SJSA1 (cell line): Measurements from ENCODE around the gene KRTAP10-3. TPM values are rescaled to one million over a fixed set of nuclear protein-coding genes. Genes with fewer than 3 reads are reported as not detected.

Experiments
- DNase-seq, 2 experiments: peaks; one replicate each; pipeline ENCODE4 v3.0.0-alpha.2; 2015 to 2020; ENCODE audit warnings: low spot score in 2 of 2, low read depth in 1 of 2
- H3K27ac ChIP-seq: fragments of 250-450 bp; sonication (Bioruptor Pico); 2 replicates; pipeline ENCODE4 v1.5.1; 2020; ENCODE audit warnings: mild to moderate bottlenecking, moderate library complexity
- H3K27me3 ChIP-seq: fragments of 250-450 bp; sonication (Bioruptor Pico); replicated peaks from 2 replicates; pipeline ENCODE4 v1.5.1; 2020; ENCODE audit warnings: mild to moderate bottlenecking, moderate library complexity
- H3K36me3 ChIP-seq: fragments of 250-450 bp; sonication (Bioruptor Pico); 2 replicates; pipeline ENCODE4 v1.5.1; 2020; ENCODE audit warnings: mild to moderate bottlenecking
- H3K4me1 ChIP-seq: fragments of 250-450 bp; sonication (Bioruptor Pico); replicated peaks from 2 replicates; pipeline ENCODE4 v1.6.1; 2021; ENCODE audit warnings: mild to moderate bottlenecking
- H3K4me3 ChIP-seq: fragments of 250-450 bp; sonication (Bioruptor Pico); 2 replicates; pipeline ENCODE4 v1.5.1; 2020; ENCODE audit warnings: mild to moderate bottlenecking
- H3K9me3 ChIP-seq: fragments of 250-450 bp; sonication (Bioruptor Pico); replicated peaks from 2 replicates; pipeline ENCODE4 v1.5.1; 2020; ENCODE audit warnings: mild to moderate bottlenecking
- total RNA-seq: library from RNA; depleted of rRNA; stranded (reverse); fragments of >200 nt; shearing (Covaris generic); gene quantifications from 2 replicates; pipeline ENCODE4 v1.2.3, GENCODE V29; 2014

Gene KRTAP10-3
- total RNA-seq, 1 experiment from 2014 or later = not detected

GRCh38 chr21:44521301-44521927 is 37.2 kb downstream of the KRTAP10-3 start:
- H3K9me3 ChIP-seq = peaks cover 6% of the 10 kb centered on the region
- no peak overlapping the region for H3K27ac ChIP-seq
- H3K4me3 ChIP-seq = no peak overlapping the region
- no peaks in the 10 kb centered on the region for H3K4me1 ChIP-seq
- H3K36me3 ChIP-seq = no peaks in the 10 kb centered on the region
- H3K27me3 ChIP-seq = peaks cover 3% of the 10 kb centered on the region; the same call in 1 of the 2 replicates
- DNase-seq = no peak

- Histone ChIP-seq H3K27me3 (peaks cover 3% of the 10 kb centered on the region; the same call in 1 of the 2 replicates), H3K9me3 (peaks cover 6% of the 10 kb centered on the region), H3K4me1 (no peaks in the 10 kb centered on the region), H3K36me3 (no peaks in the 10 kb centered on the region), H3K27ac (no peak overlapping the region), H3K4me3 (no peak overlapping the region)
- no peak for DNase-seq
Observed at GRCh38 chr21:44520326-44521300, 38.0 kb downstream of the KRTAP10-3 start.

- peaks cover 6% of the 10 kb centered on the region; the same call in 1 of the 2 replicates for H3K9me3 ChIP-seq
- no peak for DNase-seq
- no peaks in the 10 kb centered on the region for H3K4me1 ChIP-seq
- no peak overlapping the region for H3K4me3 ChIP-seq
- H3K27me3 ChIP-seq = peaks cover 3% of the 10 kb centered on the region; the same call in 1 of the 2 replicates
- no peaks in the 10 kb centered on the region for H3K36me3 ChIP-seq
- H3K27ac ChIP-seq = no peak overlapping the region
Observed at GRCh38 chr21:44519346-44520325, 39.0 kb downstream of the KRTAP10-3 start.

GRCh38 chr21:44518686-44519085 is 39.9 kb downstream of the KRTAP10-3 start:
- Histone ChIP-seq H3K4me1 (no peaks in the 10 kb centered on the region), H3K27ac (no peak overlapping the region), H3K4me3 (no peak overlapping the region), H3K27me3 (no peaks in the 10 kb centered on the region), H3K9me3 (peaks cover 5% of the 10 kb centered on the region; the same call in 1 of the 2 replicates), H3K36me3 (no peaks in the 10 kb centered on the region)
- no peak for DNase-seq

GRCh38 chr21:44517175-44517899 is 41.3 kb downstream of the KRTAP10-3 start:
- no peaks in the 10 kb centered on the region for H3K27me3 ChIP-seq
- H3K27ac ChIP-seq = no peak overlapping the region
- H3K4me3 ChIP-seq = no peak overlapping the region
- H3K4me1 ChIP-seq = no peaks in the 10 kb centered on the region
- H3K9me3 ChIP-seq = no peaks in the 10 kb centered on the region; the same call in 1 of the 2 replicates
- no peak for DNase-seq
- H3K36me3 ChIP-seq = no peaks in the 10 kb centered on the region

GRCh38 chr21:44516828-44517174 is 41.8 kb downstream of the KRTAP10-3 start:
- no peaks in the 10 kb centered on the region for H3K27me3 ChIP-seq
- H3K36me3 ChIP-seq = no peaks in the 10 kb centered on the region

GRCh38 chr21:44516342-44516741 is 42.3 kb downstream of the KRTAP10-3 start:
- H3K4me1 ChIP-seq = no peaks in the 10 kb centered on the region
- H3K9me3 ChIP-seq = no peaks in the 10 kb centered on the region; the same call in 1 of the 2 replicates
- no peak overlapping the region for H3K27ac ChIP-seq
- H3K27me3 ChIP-seq = no peaks in the 10 kb centered on the region
- no peak for DNase-seq
- no peak overlapping the region for H3K4me3 ChIP-seq
- no peaks in the 10 kb centered on the region for H3K36me3 ChIP-seq

More at GRCh38 chr21:44516828-44517174, 41.8 kb downstream of the KRTAP10-3 start:
- H3K4me1 ChIP-seq = no peaks in the 10 kb centered on the region
- no peak for DNase-seq
- H3K4me3 ChIP-seq = no peak overlapping the region
- no peaks in the 10 kb centered on the region; the same call in 1 of the 2 replicates for H3K9me3 ChIP-seq
- no peak overlapping the region for H3K27ac ChIP-seq

GRCh38 chr21:44515359-44516165 is 43.0 kb downstream of the KRTAP10-3 start:
- Histone ChIP-seq H3K27me3 (no peaks in the 10 kb centered on the region), H3K27ac (no peak overlapping the region), H3K4me1 (no peaks in the 10 kb centered on the region), H3K9me3 (no peaks in the 10 kb centered on the region; the same call in 1 of the 2 replicates), H3K36me3 (no peaks in the 10 kb centered on the region), H3K4me3 (no peak overlapping the region)
- no peak for DNase-seq

GRCh38 chr21:44514746-44515358 is 43.7 kb downstream of the KRTAP10-3 start:
- no peaks in the 10 kb centered on the region for H3K4me1 ChIP-seq
- H3K36me3 ChIP-seq = no peaks in the 10 kb centered on the region
- no peak overlapping the region for H3K4me3 ChIP-seq
- H3K27me3 ChIP-seq = no peaks in the 10 kb centered on the region
- no peak overlapping the region for H3K27ac ChIP-seq
- H3K9me3 ChIP-seq = no peaks in the 10 kb centered on the region; the same call in 1 of the 2 replicates
- no peak for DNase-seq

GRCh38 chr21:44514218-44514520 is 44.4 kb downstream of the KRTAP10-3 start:
- H3K4me1 ChIP-seq = no peaks in the 10 kb centered on the region
- no peak overlapping the region for H3K27ac ChIP-seq
- H3K36me3 ChIP-seq = no peaks in the 10 kb centered on the region
- no peaks in the 10 kb centered on the region for H3K9me3 ChIP-seq
- no peak overlapping the region for H3K4me3 ChIP-seq
- no peaks in the 10 kb centered on the region for H3K27me3 ChIP-seq
- no peak for DNase-seq

- no peaks in the 10 kb centered on the region for H3K27me3 ChIP-seq
- H3K4me1 ChIP-seq = no peaks in the 10 kb centered on the region
- H3K9me3 ChIP-seq = no peaks in the 10 kb centered on the region
- H3K4me3 ChIP-seq = no peak overlapping the region
- no peak for DNase-seq
- H3K36me3 ChIP-seq = no peaks in the 10 kb centered on the region
- H3K27ac ChIP-seq = no peak overlapping the region
Observed at GRCh38 chr21:44513389-44514217, 45.0 kb downstream of the KRTAP10-3 start.
